RWPE1 (cell line): ENCODE measurements around the gene RHOBTB1.
"Not testable (repeated sequence)": the region's sequence is repeated elsewhere in the genome, so short reads cannot be mapped to it uniquely, and the experiment has no call there.

Experiments
- CTCF ChIA-PET: fragments of 350-600 bp; sonication (Branson Sonifier 250); formaldehyde crosslinking; extraction: SDS; loops from one replicate; lab custom pipeline; 2021; lab: Yijun Ruan, JAX
- POLR2A ChIA-PET: fragments of 400-600 bp; formaldehyde crosslinking; extraction: SDS; loops from one replicate; lab custom pipeline; 2020; ENCODE audit warnings: antibody characterized with exemption; ENCODE audit not compliant: low non-redundant PET; lab: Yijun Ruan, JAX
- DNase-seq: peaks from one replicate; pipeline ENCODE4 v3.0.0; 2012; ENCODE audit warnings: low spot score
- H3K27ac ChIP-seq: fragments of 450-650 bp; 2 replicates; pipeline ENCODE4 v1.5.1; 2017
- TF ChIP-seq, protein P1 (sequence below): fragments of 450-650 bp; conservative IDR thresholded peaks from 2 replicates; pipeline ENCODE4 v1.5.1; 2017; ENCODE audit warnings: low read depth, mild to moderate bottlenecking

RHOBTB1 gene

DNA sequence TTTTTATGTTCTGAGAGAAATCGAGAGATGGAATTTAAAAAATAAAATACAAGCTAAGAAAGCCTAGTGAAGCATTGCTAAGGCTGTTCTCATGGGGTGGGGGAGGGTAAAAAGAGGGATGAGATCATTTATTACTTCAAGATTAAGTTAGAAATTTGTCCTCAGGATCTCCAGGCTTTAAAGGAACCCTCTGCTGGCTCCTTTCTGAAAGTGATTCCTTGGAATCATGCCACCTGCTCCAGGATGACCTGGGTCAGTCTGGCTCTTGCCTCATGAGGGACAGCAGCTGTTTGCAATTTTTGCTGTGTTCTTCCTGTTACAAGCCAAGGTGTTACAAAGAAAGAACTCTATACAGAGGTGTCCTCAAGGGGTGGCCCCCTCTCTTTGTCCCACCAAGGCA lies 95.9 kb downstream of the RHOBTB1 start:
- no peak overlapping the region for H3K27ac ChIP-seq
- TF ChIP-seq, protein P1, sequence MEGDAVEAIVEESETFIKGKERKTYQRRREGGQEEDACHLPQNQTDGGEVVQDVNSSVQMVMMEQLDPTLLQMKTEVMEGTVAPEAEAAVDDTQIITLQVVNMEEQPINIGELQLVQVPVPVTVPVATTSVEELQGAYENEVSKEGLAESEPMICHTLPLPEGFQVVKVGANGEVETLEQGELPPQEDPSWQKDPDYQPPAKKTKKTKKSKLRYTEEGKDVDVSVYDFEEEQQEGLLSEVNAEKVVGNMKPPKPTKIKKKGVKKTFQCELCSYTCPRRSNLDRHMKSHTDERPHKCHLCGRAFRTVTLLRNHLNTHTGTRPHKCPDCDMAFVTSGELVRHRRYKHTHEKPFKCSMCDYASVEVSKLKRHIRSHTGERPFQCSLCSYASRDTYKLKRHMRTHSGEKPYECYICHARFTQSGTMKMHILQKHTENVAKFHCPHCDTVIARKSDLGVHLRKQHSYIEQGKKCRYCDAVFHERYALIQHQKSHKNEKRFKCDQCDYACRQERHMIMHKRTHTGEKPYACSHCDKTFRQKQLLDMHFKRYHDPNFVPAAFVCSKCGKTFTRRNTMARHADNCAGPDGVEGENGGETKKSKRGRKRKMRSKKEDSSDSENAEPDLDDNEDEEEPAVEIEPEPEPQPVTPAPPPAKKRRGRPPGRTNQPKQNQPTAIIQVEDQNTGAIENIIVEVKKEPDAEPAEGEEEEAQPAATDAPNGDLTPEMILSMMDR = no peak
- POLR2A ChIA-PET = no interaction called here
- CTCF ChIA-PET = no interaction called here
- DNase-seq = no peak

DNA sequence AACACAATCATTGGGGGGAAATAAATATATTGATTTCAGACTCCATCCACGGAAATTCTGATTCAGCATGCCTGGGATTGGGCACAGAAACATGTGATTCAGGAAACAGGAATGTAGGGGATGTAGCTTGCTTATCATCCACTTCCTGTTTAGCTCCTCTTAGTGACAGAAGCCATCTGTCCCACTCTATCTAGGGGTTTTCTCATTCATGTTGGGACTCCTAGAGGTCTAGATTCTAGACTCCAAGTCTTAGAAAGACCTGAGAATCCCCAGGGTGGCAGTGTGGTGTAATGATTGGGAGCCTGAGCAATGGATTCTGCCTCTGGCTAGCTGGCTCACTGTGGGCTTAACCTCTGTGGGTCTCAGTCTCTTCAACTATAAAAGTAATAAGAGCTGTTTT lies 97.8 kb downstream of the RHOBTB1 start:
- H3K27ac ChIP-seq = no peak overlapping the region
- DNase-seq = no peak
- TF ChIP-seq, protein P1 = no peak
- CTCF ChIA-PET = no interaction called here
- POLR2A ChIA-PET = no interaction called here

DNA sequence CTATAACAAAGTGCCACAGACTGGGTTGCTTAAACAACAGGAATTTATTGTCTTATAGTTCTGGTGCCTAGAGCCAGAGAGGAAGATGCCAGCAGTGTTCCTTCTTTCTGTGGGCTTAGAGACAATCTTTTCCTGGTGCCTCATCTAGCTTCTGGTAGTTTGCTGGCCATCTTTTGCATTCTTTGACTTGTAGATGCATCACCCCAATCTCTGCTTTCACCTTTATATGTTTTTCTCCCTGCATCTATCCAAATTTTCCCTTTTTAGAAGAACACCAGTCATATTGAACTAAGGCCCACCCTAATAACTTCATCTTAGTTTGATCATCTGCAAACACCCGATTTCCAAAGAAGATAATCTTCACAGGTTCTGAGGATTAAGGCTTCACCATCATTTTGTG lies 98.9 kb downstream of the RHOBTB1 start:
- ChIA-PET CTCF (no interaction called here), POLR2A (no interaction called here)
- no peak overlapping the region for H3K27ac ChIP-seq
- DNase-seq = no peak
- TF ChIP-seq, protein P1 = no peak

DNA sequence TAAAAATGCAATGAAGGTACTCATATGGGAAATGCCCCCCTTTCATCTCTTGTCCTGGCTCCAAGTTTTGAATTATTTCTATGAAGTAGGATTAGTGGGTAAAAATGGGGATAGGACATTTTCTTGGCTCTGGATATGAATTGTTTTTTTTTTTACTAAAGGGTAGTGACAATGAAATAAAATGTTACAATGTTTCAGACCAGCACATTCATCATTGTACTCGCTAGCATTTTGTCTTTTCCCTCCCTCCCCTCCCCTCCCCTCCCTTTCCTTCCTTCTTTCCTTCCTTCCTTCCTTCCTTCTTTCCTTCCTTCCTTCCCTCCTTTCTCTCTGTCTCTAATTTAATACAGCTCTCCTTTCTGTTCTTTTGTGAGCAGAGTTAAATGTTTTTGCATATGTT lies 101.3 kb downstream of the RHOBTB1 start:
- ChIA-PET CTCF (interaction anchor here (0.7 kb wide), 1 partner anchor 391 kb away, joined by 11 read pairs; no protein-coding TSS in a partner anchor), POLR2A (no interaction called here)
- H3K27ac ChIP-seq = no peak overlapping the region
- no peak for DNase-seq
- TF ChIP-seq, protein P1 = no peak

DNA sequence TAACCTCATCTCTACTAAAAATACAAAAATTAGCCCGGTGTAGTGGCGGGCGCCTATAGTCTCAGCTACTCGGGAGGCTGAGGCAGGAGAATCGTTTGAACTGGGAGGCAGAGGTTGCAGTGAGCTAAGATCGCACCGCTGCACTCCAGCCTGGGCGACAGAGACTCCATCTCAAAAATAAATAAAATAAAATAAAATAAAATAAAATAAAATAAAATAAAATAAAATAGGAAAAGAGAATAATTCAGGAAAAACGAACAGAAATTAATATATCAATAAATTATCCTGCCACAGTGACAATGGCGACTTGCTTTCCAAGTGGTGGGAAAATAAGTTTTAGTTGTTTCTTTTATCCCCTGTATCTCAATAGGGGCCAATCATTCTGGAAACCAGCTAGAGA lies 102.8 kb downstream of the RHOBTB1 start:
- DNase-seq, CTCF ChIA-PET, POLR2A ChIA-PET, H3K27ac ChIP-seq: not testable (repeated sequence)

DNA sequence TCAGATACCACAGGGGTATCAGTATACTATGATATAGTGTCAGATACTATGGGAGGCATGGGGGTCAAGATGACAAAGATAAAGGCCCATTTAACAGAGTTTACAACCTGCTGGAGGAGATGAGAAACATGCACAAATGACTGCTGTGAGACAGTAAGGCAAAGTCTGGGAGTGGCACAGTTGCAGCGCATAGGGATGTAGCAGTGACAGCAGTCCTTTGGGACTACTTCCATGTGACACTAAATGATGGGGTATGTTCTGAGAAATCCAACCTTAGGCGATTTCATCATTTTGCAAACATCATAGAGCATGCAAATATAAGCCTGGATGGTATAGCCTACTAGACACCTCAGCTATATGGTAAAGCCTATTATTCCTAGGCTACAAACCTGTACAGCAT lies 108.9 kb downstream of the RHOBTB1 start:
- H3K27ac ChIP-seq = no peak overlapping the region
- TF ChIP-seq, protein P1 = no peak
- ChIA-PET CTCF (no interaction called here), POLR2A (no interaction called here)
- no peak for DNase-seq

DNA sequence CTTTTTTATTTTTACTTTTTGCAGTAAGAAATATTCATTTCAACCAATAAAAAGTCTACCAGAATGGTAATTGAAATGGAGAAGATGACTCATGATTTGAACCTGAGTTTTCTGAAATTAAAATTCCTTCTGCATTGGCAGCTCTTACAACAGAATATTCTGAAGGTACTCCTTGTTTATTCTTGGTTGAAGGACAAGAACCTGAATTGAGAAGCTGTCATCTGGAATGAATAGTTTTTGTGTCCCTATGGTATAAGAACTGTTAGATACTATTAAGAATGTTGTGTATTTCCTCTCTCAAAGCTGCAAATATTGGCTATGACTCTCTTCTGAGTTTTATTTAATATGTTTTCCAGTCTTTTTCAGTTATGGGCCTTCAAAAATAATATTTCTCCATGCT lies 109.6 kb downstream of the RHOBTB1 start:
- CTCF ChIA-PET = no interaction called here
- TF ChIP-seq, protein P1 = no peak
- POLR2A ChIA-PET = no interaction called here
- DNase-seq = no peak
- H3K27ac ChIP-seq = no peak overlapping the region

DNA sequence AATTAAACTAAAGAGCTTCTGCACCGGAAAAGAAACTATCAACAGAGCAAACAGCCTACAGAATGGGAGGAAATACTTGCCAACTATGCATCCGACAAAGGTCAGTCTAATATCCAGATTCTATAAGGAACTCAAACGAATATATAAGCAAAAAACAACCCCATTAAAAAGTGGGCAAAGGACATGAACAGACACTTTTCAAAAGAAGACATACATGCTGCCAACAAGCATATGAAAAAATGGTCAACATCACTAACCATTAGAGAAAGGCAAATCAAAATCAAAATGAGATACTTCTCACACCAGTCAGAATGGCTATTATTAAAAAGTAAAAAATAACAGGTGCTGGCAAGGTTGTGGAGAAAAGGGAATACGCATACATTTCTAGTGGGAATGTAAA lies 111.8 kb downstream of the RHOBTB1 start:
- DNase-seq, POLR2A ChIA-PET, CTCF ChIA-PET, H3K27ac ChIP-seq: not testable (repeated sequence)
